Measurements from ENCODE around the gene AKT3. TPM values are rescaled to one million over a fixed set of nuclear protein-coding genes. Genes with fewer than 3 reads are reported as not detected.

The AKT3 gene
- polyA plus RNA-seq, 2 of the 4 experiments (the other 2 are of a cell fraction): 18.4 to 43.5 TPM

- Histone ChIP-seq H3K4me2 (no peak overlapping the region), H3K9me3 (no peaks in the 10 kb centered on the region), H3K4me3 (no peak overlapping the region), H3K4me1 (no peaks in the 10 kb centered on the region), H3K27ac (no peak overlapping the region)
- TF ChIP-seq JUN (IDR thresholded peaks at IDR 0.05): no peak
- no peak for TF ChIP-seq RFX5 (IDR thresholded peaks at IDR 0.05)
- no peak for TF ChIP-seq HOXA7 (CRISPR knock-in tag; IDR thresholded peaks at IDR 0.05)
- TF ChIP-seq SMC3 (IDR thresholded peaks at IDR 0.05): no peak
- TF ChIP-seq CBX2 (IDR thresholded peaks at IDR 0.05; ENCODE audit: borderline replicate concordance, low read depth): no peak
- no peak for TF ChIP-seq HMGXB4 (CRISPR knock-in tag; IDR thresholded peaks at IDR 0.05; ENCODE audit: borderline replicate concordance)
- no peak for TF ChIP-seq RAD21 (conservative IDR thresholded peaks at IDR 0.05 in 1 of 2, IDR thresholded peaks at IDR 0.05 in 1 of 2)
- no peak for TF ChIP-seq TFCP2L1 (CRISPR knock-in tag; IDR thresholded peaks at IDR 0.05)
- no peak for TF ChIP-seq PHF8 (IDR thresholded peaks at IDR 0.05; ENCODE audit: borderline replicate concordance, low read depth)
- TF ChIP-seq CEBPB (IDR thresholded peaks at IDR 0.05): no peak
- no peak for TF ChIP-seq ATOH8 (CRISPR knock-in tag; IDR thresholded peaks at IDR 0.05; ENCODE audit: low read depth)
- ATAC-seq: no peak
- DNase-seq (ENCODE audit: low read depth in 1 of 2, low spot score in 1 of 2): no peak
- no peak for FAIRE-seq
- WGBS (ENCODE audit: missing lambda C conversion rate): 58% methylated on average over 1 of the region's 1 CpG
- ChIA-PET POLR2A (no interaction called here), CTCF (no interaction called here)
Observed at GRCh38 chr1:243770860-243771259, 79.2 kb downstream of the AKT3 start.

GRCh38 chr1:243765676-243766075, 84.4 kb downstream of the AKT3 start:
- no peak for ATAC-seq
- CTCF ChIA-PET: no interaction called here
- no peak for FAIRE-seq
- POLR2A ChIA-PET: no interaction called here
- Histone ChIP-seq H3K4me1 (peaks cover 4% of the 10 kb centered on the region; the same call in 1 of the 3 replicates), H3K4me3 (no peak overlapping the region), H3K27ac (no peak overlapping the region), H3K4me2 (no peak overlapping the region), H3K9me3 (no peaks in the 10 kb centered on the region)
- 81% methylated on average over 2 of the region's 2 CpGs for WGBS (ENCODE audit: missing lambda C conversion rate)
- DNase-seq (ENCODE audit: low read depth in 1 of 2, low spot score in 1 of 2): no peak
- TF ChIP-seq HOXB13 (CRISPR knock-in tag; IDR thresholded peaks at IDR 0.05; ENCODE audit: low read depth): no peak

GRCh38 chr1:243763806-243764205, 86.2 kb downstream of the AKT3 start:
- 66% methylated on average over 5 of the region's 5 CpGs for WGBS (ENCODE audit: missing lambda C conversion rate)
- TF ChIP-seq E2F6 (IDR thresholded peaks at IDR 0.05; ENCODE audit: borderline replicate concordance, low read depth) (no peak), EHF (CRISPR knock-in tag; IDR thresholded peaks at IDR 0.05) (no peak), BHLHE40 (IDR thresholded peaks at IDR 0.05; ENCODE audit: low read depth, low read length) (no peak), RAD21 (conservative IDR thresholded peaks at IDR 0.05 in 1 of 2, IDR thresholded peaks at IDR 0.05 in 1 of 2) (no peak), ZC3H11A (IDR thresholded peaks at IDR 0.05) (no peak), CTCF (IDR thresholded peaks at IDR 0.05) (no peak), PHF8 (IDR thresholded peaks at IDR 0.05; ENCODE audit: borderline replicate concordance, low read depth) (no peak), CBX8 (IDR thresholded peaks at IDR 0.05) (no peak), ZNF302 (CRISPR knock-in tag; IDR thresholded peaks at IDR 0.05) (no peak), FOSB (CRISPR knock-in tag; IDR thresholded peaks at IDR 0.05) (no peak), FOXS1 (CRISPR knock-in tag; IDR thresholded peaks at IDR 0.05) (no peak), RARB (CRISPR knock-in tag; IDR thresholded peaks at IDR 0.05) (no peak), CBX2 (IDR thresholded peaks at IDR 0.05; ENCODE audit: borderline replicate concordance, low read depth) (no peak), JUN (IDR thresholded peaks at IDR 0.05) (no peak), ATOH8 (CRISPR knock-in tag; IDR thresholded peaks at IDR 0.05; ENCODE audit: low read depth) (no peak)
- no peak for FAIRE-seq
- Histone ChIP-seq H3K4me3 (no peak overlapping the region), H3K4me1 (peaks cover 7% of the 10 kb centered on the region; the same call in 1 of the 3 replicates), H3K9me3 (no peaks in the 10 kb centered on the region), H3K27ac (no peak overlapping the region), H3K4me2 (no peak overlapping the region)
- no peak for DNase-seq (ENCODE audit: low read depth in 1 of 2, low spot score in 1 of 2)
- ATAC-seq: no peak
- ChIA-PET POLR2A (no interaction called here), CTCF (no interaction called here)

Data from A549 (cell line).